Adrenal gland (tissue), 12 donors: ENCODE results near the gene PAXX. TPM values are rescaled to one million over a fixed set of nuclear protein-coding genes. Genes with fewer than 3 reads are reported as not detected.

ENCODE experiments used
- DNase-seq, 7 donors: peaks; one replicate each; pipeline ENCODE4 v3.0.0-alpha.2; 2019 to 2020
- H3K27ac ChIP-seq, 5 donors: fragments of 200-600 bp; sonication (generic) in 4 of 5; 1 replicate in 3 of 5; 2 replicates in 2 of 5; pipeline versions ENCODE4 v1.5.1 to v1.8.0; 2016 to 2020; ENCODE audit warnings: mild to moderate bottlenecking in 1 of 5
- H3K27me3 ChIP-seq: fragments of 200-600 bp; 2 replicates; pipeline ENCODE4 v1.8.0; 2021
- H3K36me3 ChIP-seq, 2 donors: fragments of 200-600 bp; replicated peaks in 1 of 2; 1 replicate in 1 of 2; 2 replicates in 1 of 2; pipeline versions ENCODE4 v1.5.1 to v1.8.0; 2018 to 2022
- H3K4me1 ChIP-seq, 2 donors: fragments of 200-600 bp; replicated peaks in 1 of 2; 1 replicate in 1 of 2; 2 replicates in 1 of 2; pipeline versions ENCODE4 v1.5.1 to v1.8.0; 2018 to 2021
- H3K4me3 ChIP-seq, 4 donors: fragments of 200-600 bp; sonication (generic) in 3 of 4; one replicate each; pipeline ENCODE4 v1.5.1; 2016 to 2018
- H3K9me3 ChIP-seq, 3 donors: fragments of 200-600 bp; sonication (generic) in 1 of 3; replicated peaks in 1 of 3; 1 replicate in 2 of 3; 2 replicates in 1 of 3; pipeline versions ENCODE4 v1.5.1 to v1.8.0; 2016 to 2021
- POLR2A ChIP-seq, 2 donors: fragments of 450-650 bp; IDR thresholded peaks; one replicate each; pipeline ENCODE4 v1.6.1; 2017; ENCODE audit warnings: antibody characterized with exemption in 2 of 2, mild to moderate bottlenecking in 2 of 2, moderate library complexity in 1 of 2
- WGBS, 4 donors: extraction: QIAGEN DNeasy Blood & Tissue Kit in 2 of 4; methylation state at CpG; one replicate each; pipeline versions ENCODE4 v1.1.5 to v1.1.7; 2013 to 2017; 5-methylcytosine and 5-hydroxymethylcytosine counted together
- intact Hi-C, 2 donors: fragments of 100-400 bp; cut with DNase I; formaldehyde crosslinking; loops; one replicate each; pipeline versions ENCODE4 v1.14.1 to v1.15.0; 2022 to 2023
- polyA plus RNA-seq, 3 donors: library from polyadenylated mRNA; stranded (reverse); fragments of 200-250 nt in 2 of 3; fragments of 350-450 nt in 1 of 3; fragmentation: Illumina TruSeq in 1 of 3; extraction: RNeasy Lipid Tissue Mini Kit (QIAGEN cat#74804) in 1 of 3; gene quantifications; one replicate each; pipeline ENCODE4 v1.2.3, GENCODE V29; 2013 to 2014
- total RNA-seq, 9 donors: library from RNA; depleted of rRNA in 4 of 9; stranded (reverse); fragments of >200 nt in 4 of 9; fragments of 120-200 nt in 1 of 9; fragmentation: NEBNext Ultra II Directional in 1 of 9; extraction: Animal tissue kit (Norgen Biotek cat#: 25700) in 1 of 9; gene quantifications; one replicate each; pipeline versions ENCODE4 v1.1.0 to v1.2.4, GENCODE V29; 2013 to 2023
- TF ChIP-seq, protein P1 (sequence below), 6 experiments: fragments of 450-650 bp in 4 of 6; fragments of 200-600 bp in 2 of 6; sonication (generic) in 1 of 6; IDR thresholded peaks; 1 replicate in 5 of 6; 2 replicates in 1 of 6; pipeline versions ENCODE4 v1.5.1 to v1.8.0; 2016 to 2021; ENCODE audit warnings: antibody characterized with exemption in 6 of 6, mild to moderate bottlenecking in 2 of 6, moderate library complexity in 1 of 6
- donor health status: healthy with polysubstance abuse.
- donor health status: Bipolar disorder and iron deficiency.
- donor health status: DM: yes; HTN: yes; CAD: no.
- donor health status: DM: no; HTN: no; CAD: no.
- donor health status: DM: no; HTN: no; CAD: no.
- donor health status: DM: yes; HTN: yes; CAD: no.

PAXX gene
- total and polyA plus RNA-seq, 12 donors = 4.9 to 363 (median 36.5) TPM

DNA sequence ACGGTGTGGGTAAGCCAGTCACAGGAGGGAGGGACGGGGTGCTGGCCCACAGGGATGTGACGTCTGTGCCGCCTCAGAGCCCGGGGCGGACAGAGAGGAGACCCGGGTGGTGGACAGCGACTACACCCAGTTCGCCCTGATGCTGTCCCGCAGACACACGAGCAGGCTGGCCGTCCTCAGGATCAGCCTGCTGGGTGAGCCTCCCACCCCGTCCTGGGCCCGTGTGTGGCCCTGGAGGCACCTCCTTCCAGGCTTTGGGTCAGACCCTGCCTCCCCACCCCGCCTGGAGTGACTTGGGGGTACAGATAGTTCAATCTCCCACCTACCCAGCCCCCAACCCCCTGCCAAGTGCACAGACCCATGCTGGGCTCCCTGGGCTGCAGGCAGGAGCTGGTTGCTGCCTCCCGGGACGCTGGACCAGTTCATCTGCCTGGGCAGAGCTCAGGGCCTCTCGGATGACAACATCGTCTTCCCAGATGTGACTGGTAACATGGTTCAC, 38.4 kb upstream of the PAXX start:
- Histone ChIP-seq H3K27me3 (no peaks in the 10 kb centered on the region), H3K4me3 (no peak overlapping the region), H3K9me3 (no peaks in the 10 kb centered on the region), H3K36me3 (no peaks in the 10 kb centered on the region), H3K27ac (no peak overlapping the region), H3K4me1 (peaks cover 14 to 28% of the 10 kb centered on the region in 2 donors)
- TF ChIP-seq, protein P1, sequence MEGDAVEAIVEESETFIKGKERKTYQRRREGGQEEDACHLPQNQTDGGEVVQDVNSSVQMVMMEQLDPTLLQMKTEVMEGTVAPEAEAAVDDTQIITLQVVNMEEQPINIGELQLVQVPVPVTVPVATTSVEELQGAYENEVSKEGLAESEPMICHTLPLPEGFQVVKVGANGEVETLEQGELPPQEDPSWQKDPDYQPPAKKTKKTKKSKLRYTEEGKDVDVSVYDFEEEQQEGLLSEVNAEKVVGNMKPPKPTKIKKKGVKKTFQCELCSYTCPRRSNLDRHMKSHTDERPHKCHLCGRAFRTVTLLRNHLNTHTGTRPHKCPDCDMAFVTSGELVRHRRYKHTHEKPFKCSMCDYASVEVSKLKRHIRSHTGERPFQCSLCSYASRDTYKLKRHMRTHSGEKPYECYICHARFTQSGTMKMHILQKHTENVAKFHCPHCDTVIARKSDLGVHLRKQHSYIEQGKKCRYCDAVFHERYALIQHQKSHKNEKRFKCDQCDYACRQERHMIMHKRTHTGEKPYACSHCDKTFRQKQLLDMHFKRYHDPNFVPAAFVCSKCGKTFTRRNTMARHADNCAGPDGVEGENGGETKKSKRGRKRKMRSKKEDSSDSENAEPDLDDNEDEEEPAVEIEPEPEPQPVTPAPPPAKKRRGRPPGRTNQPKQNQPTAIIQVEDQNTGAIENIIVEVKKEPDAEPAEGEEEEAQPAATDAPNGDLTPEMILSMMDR (IDR thresholded peaks at IDR 0.05) = no peak
- TF ChIP-seq POLR2A (IDR thresholded peaks at IDR 0.05) = no peak
- DNase-seq = no peak
- intact Hi-C loops = loop anchor here in 1 of 2 donors (5.0 kb wide), 1 partner anchor 73 kb away; the partner anchor contains the start of gene ABCA2
- whole genome bisulfite sequencing, 4 donors = 71 to 92% (median 88%) methylated on average over 4 to 19 of the region's 19 CpGs

DNA sequence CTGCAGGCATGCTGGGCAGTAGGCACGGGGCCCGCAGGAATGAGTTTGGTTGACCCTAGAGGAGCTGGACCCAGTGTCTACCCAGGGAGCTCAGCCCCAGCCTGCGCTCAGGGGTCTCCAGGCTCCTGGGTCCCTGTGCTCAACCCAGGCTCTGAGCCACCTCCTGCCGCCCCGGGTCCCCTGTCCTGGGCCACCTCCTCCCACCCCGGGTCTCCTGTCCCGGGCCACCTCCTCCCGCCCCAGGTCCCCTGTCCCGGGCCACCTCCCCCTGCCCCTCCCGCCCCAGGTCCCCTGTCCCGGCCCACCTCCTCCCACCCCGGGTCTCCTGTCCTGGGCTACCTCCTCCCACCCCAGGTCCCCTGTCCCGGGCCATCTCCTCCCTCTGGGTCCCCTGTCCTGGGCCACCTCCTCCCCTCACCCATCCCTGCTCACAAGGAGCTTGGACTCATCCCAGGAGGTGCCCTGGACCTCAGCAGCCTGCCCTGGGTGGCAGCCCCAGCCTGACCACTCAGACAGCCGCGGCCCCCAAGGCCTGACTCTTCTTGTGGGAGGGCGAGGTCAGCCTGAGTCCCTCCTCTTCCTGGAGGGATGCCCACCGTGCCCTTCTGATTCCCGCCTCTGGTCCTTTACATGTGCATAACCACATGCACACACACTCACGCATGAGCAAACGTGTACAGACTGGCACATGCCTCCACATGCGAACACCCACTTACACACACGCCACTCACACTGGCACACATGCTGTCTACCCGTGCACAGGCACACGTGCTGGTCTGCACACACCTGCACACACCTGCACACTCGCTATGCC, 37.7 kb upstream of the PAXX start:
- TF ChIP-seq, protein P1 (IDR thresholded peaks at IDR 0.05) = no peak
- H3K27ac ChIP-seq = no peak overlapping the region
- no peaks in the 10 kb centered on the region for H3K9me3 ChIP-seq
- 86 to 94% (median 91%) methylated on average over 14 to 25 of the region's 25 CpGs for WGBS, 4 donors
- H3K36me3 ChIP-seq = no peaks in the 10 kb centered on the region
- no peaks in the 10 kb centered on the region for H3K27me3 ChIP-seq
- no peak overlapping the region for H3K4me3 ChIP-seq
- H3K4me1 ChIP-seq = peaks cover 9 to 23% of the 10 kb centered on the region in 2 donors
- intact Hi-C loops = loop anchor here (5.0 kb wide), 2 partner anchors 68 to 73 kb away; partner anchors contain the start of gene ABCA2 (in 1 of the 2)
- no peak for DNase-seq

DNA sequence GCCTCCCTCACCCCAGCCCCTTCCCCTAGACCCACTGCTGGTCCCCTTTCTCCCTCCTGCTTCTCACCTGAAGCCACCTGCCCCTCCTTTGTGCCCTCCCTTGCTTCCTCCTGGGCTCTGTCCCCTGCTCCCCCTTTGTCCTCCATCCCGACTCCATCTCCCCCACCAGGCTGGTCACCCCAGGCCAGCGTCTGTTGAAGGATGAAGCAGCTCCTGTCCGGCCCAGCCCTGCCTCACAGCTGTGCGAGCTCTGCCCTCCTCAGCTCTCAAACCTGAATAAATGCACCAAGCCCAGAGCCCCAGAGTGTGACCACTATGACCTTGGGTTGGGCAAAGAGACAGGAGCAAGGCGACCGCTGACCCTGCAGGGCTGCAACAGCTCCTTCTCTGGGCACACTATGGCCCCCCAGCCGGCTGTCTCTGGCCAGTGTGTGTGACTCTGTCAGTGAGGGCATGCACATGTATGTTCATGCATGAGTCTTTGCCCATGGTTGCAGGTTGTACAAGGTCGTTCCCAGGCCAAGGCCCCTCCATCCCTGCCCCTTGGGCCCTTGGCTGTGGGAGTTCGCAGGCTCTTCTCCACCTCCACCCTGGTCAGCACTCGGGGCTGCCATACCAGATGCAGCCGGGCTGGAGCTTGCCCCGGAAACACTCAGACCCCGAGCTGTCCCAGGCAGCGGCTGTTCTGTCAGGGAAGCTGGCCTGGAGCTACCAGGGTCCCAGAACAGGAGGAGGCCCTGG, 36.9 kb upstream of the PAXX start:
- H3K27ac ChIP-seq = no peak overlapping the region
- H3K9me3 ChIP-seq = no peaks in the 10 kb centered on the region
- H3K27me3 ChIP-seq = no peaks in the 10 kb centered on the region
- 83 to 94% (median 86%) methylated on average over 6 to 14 of the region's 14 CpGs for WGBS, 4 donors
- H3K4me1 ChIP-seq = peaks cover 4 to 20% of the 10 kb centered on the region in 2 donors
- no peaks in the 10 kb centered on the region for H3K36me3 ChIP-seq
- TF ChIP-seq, protein P1 (IDR thresholded peaks at IDR 0.05) = no peak
- no peak for TF ChIP-seq POLR2A (IDR thresholded peaks at IDR 0.05)
- intact Hi-C loops = loop anchor here in 1 of 2 donors (5.0 kb wide), 1 partner anchor 67 kb away; no protein-coding TSS in a partner anchor
- DNase-seq = no peak
- H3K4me3 ChIP-seq = no peak overlapping the region

DNA sequence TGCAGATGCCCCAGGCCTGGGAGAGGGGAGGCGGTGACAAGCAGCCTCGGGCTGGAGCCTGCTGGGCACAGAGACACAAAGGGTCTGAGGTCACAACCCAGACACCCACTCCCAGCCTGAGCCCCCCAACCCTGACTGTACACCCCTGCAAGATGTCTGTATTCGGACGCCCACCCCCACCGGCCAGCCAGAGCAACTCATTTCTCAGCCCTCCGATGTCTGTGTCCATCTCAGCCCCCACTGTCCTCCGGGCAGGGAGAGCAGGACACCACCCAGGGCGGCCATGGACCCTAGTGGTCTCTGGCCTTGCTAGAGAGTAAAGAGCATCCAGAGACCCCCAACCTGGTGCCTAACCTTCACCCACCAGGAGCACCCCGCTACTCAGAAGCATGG, 36.3 kb upstream of the PAXX start:
- Histone ChIP-seq H3K36me3 (no peaks in the 10 kb centered on the region), H3K4me3 (no peak overlapping the region), H3K9me3 (no peaks in the 10 kb centered on the region), H3K4me1 (peaks cover 0 to 16% of the 10 kb centered on the region in 2 donors), H3K27ac (no peak overlapping the region), H3K27me3 (no peaks in the 10 kb centered on the region)
- 94 to 100% (median 97%) methylated on average over 1 to 9 of the region's 9 CpGs for WGBS, 4 donors
- TF ChIP-seq, protein P1 (IDR thresholded peaks at IDR 0.05) = no peak
- TF ChIP-seq POLR2A (IDR thresholded peaks at IDR 0.05) = no peak
- no peak for DNase-seq
- intact Hi-C loops = loop anchor here in 1 of 2 donors (5.0 kb wide), 1 partner anchor 66 kb away; no protein-coding TSS in a partner anchor
